Left ventricle myocardium inferior (tissue), 1 donor: Measurements from ENCODE around the gene TAOK3. TPM values are rescaled to one million over a fixed set of nuclear protein-coding genes. Genes with fewer than 3 reads are reported as not detected.

ENCODE experiments used
- DNase-seq: peaks from one replicate; pipeline ENCODE4 v3.0.0-alpha.2; 2020
- H3K27ac ChIP-seq: fragments of 200-600 bp; replicated peaks from 2 replicates; pipeline ENCODE4 v1.8.0; 2021
- H3K27me3 ChIP-seq: fragments of 200-600 bp; 2 replicates; pipeline ENCODE4 v1.8.0; 2021; ENCODE audit warnings: low read depth
- H3K36me3 ChIP-seq: fragments of 200-600 bp; 2 replicates; pipeline ENCODE4 v1.8.0; 2021
- H3K4me1 ChIP-seq: fragments of 200-600 bp; 2 replicates; pipeline ENCODE4 v1.8.0; 2021
- H3K4me3 ChIP-seq: fragments of 200-600 bp; 2 replicates; pipeline ENCODE4 v1.8.0; 2021; ENCODE audit warnings: mild to moderate bottlenecking, moderate library complexity
- H3K9me3 ChIP-seq: fragments of 200-600 bp; replicated peaks from 2 replicates; pipeline ENCODE4 v1.8.0; 2021
- CTCF ChIP-seq: fragments of 200-600 bp; IDR thresholded peaks from 2 replicates; pipeline ENCODE4 v1.8.0; 2021; ENCODE audit warnings: antibody characterized with exemption, mild to moderate bottlenecking, borderline replicate concordance
- intact Hi-C: fragments of 100-400 bp; cut with micrococcal nuclease; formaldehyde crosslinking; loops from one replicate; pipeline ENCODE4 v1.11.0; 2022
- total RNA-seq: library from RNA; stranded (reverse); fragmentation: NEBNext Ultra II Directional; extraction: Animal tissue kit (Norgen Biotek cat#: 25700); gene quantifications from one replicate; pipeline ENCODE4 v1.2.1, GENCODE V29; 2021
- donor health status: DM: no; HTN: yes; CAD: no; lungs with severe emphysema.

TAOK3 gene
- total RNA-seq, 1 donor from 2014 or later, result 21.4 TPM

DNA sequence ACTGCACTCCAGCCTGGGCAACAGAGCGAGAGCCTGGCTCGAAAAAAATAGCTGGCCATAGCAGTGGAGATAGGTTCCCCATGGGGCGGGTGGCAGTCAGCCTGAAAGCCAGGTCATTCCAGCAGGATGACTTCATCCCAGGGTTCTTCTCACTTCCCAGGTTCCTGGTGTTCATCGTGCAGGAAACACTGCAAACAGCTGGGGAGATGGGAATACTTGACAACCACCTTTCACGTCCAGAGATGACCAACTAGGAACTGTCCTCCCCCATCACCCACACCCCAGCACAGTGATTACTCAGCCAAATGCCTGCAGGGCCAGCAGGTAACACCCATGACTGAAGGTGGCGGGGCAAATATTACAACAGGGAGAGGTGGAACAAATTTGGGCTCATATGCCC, 270.6 kb downstream of the TAOK3 start:
- Histone ChIP-seq H3K9me3 (no peaks in the 10 kb centered on the region), H3K27ac (no peak overlapping the region), H3K27me3 (no peaks in the 10 kb centered on the region), H3K36me3 (no peaks in the 10 kb centered on the region), H3K4me1 (peaks cover 31% of the 10 kb centered on the region), H3K4me3 (no peak overlapping the region)
- no peak for TF ChIP-seq CTCF
- intact Hi-C loops, result no loop called here
- no peak for DNase-seq

DNA sequence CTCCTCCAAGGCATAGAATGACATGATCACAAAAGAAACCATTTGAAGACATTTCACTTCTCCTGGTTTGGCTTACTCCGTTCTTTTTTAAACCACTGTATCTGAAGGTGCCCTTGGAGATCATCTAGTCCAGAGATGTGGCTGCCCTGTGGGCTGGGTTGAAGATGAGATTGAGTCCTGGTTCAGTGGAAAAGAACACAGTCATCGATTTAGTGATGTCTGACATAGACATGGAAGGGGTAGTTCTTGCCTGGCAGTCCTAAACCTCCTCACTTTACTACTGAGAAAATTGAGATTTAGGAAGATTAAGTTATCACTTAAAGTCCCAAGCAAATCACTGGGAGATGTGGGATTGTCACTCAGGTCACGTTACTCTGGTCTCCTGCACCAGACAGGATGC, 271.7 kb downstream of the TAOK3 start:
- H3K9me3 ChIP-seq, result no peaks in the 10 kb centered on the region
- H3K27me3 ChIP-seq, result no peaks in the 10 kb centered on the region
- TF ChIP-seq CTCF, result no peak
- intact Hi-C loops, result no loop called here
- H3K4me1 ChIP-seq, result peaks cover 31% of the 10 kb centered on the region
- H3K4me3 ChIP-seq, result no peak overlapping the region
- DNase-seq, result no peak
- H3K36me3 ChIP-seq, result no peaks in the 10 kb centered on the region
- no peak overlapping the region for H3K27ac ChIP-seq

Other genes starting within 250 kb of the TAOK3 start
- 461 TPM for gene PEBP1, start 236.8 kb downstream of the TAOK3 start, total RNA-seq
- gene SUDS3, start 3.6 kb upstream of the TAOK3 start, total RNA-seq, result 20.4 TPM